HG03442 (cell line): ENCODE data around the gene DRGX.

Experiments
- ATAC-seq: cut with Tn5 transposase; IDR thresholded peaks from one replicate; pipeline ENCODE4 v1.9.1; 2021; ENCODE audit warnings: mild to moderate bottlenecking, moderate library complexity; ENCODE audit not compliant: unreplicated experiment

The DRGX gene

DNA sequence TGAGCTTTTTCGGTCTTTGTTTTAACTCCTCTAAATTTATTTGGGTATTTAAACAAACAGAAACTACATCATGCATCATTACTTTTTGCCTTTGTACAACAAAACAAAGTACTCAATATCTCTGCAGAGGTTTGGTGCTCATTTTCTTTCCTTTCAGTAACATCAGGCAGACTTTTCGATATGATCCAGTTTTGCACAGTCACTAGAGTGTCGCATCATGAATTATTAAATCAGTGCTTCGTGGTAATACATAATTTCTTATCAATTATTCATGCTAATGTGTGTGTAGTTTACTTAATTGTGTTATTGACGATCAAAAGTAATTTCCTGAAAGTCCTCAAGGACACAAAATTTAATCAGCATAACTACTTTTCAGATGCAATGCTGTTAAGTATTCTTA, 31.8 kb downstream of the DRGX start:
- no peak for ATAC-seq

GRCh38 chr10:49363309-49364031, 32.4 kb downstream of the DRGX start:
- no peak for ATAC-seq

DNA sequence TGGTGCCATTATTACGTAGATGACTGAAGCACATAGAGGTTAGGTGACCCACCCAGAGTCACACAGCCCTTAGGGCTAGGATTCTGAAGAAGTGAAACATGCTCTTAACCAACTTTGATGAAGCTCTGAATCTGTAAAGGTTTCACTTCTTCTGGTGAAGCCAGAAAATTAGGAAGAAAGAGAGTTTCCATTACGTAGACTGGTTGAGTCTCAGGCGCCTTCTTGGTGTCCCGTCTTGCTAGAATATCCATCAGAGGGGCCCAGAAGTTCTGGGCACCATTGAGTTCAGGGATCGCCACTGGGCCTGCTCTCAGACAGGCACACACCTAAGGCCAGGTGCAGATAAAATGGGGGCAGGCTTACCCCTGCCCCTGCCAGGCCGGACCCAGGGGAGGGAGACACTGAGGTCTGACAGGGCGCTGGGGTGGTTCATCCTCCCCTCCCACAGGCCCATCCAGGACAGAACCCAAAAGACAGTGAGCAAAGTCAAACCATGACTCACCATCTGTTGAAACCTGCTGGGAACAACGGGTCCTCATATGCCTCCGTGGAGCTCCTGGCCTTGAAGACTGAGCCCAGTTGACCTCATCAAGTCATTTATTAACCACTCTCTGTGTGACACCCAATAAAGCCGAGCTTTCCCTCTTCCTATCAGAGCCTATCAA, 33.2 kb downstream of the DRGX start:
- peak; percentile 89 for ATAC-seq

GRCh38 chr10:49361735-49362568, 33.9 kb downstream of the DRGX start:
- no peak for ATAC-seq

GRCh38 chr10:49361178-49361554, 34.7 kb downstream of the DRGX start:
- no peak for ATAC-seq

- no peak for ATAC-seq
Measured at GRCh38 chr10:49360271-49361177, 35.4 kb downstream of the DRGX start.

GRCh38 chr10:49359349-49360270, 36.3 kb downstream of the DRGX start:
- no peak for ATAC-seq

DNA sequence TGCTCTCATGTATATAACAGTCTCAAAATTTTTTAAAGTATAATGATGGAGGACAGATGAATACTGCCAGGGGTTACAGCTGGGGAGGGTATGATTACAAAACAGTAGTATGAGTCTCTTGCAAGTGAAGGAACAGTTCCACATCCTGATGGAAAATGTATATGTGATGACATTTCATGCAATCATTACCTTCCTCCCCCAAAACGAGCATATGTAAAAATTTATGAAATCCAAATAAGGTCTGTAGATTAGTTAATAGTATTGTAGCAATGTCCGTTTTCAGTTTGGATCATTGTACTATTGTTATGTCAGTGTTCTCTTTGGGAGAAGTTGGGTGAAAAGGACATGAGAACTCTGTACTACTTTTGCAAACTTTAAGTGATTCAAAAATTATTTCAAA, 38.0 kb downstream of the DRGX start:
- no peak for ATAC-seq

- peak; percentile 39 for ATAC-seq
Measured at GRCh38 chr10:49356944-49357343, 38.9 kb downstream of the DRGX start.

DNA sequence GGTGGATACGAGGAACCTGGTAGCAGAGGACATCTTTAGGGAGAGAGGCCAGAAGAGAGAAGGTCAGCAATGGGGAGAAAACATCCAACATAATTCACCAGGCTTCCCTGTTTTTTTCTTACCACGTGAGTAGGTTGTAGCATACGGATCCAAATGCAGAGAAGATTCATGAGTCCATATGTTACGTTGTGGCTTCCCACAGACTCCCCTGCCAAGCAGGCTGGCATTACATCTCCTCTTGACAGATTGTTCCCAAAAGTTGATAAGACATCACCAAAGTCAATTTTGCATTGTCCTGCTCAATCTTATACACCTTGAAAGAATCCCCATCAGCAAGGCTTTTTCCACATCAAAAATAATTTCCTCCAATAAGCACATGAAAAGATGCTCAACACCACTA, 39.7 kb downstream of the DRGX start:
- ATAC-seq = no peak

DNA sequence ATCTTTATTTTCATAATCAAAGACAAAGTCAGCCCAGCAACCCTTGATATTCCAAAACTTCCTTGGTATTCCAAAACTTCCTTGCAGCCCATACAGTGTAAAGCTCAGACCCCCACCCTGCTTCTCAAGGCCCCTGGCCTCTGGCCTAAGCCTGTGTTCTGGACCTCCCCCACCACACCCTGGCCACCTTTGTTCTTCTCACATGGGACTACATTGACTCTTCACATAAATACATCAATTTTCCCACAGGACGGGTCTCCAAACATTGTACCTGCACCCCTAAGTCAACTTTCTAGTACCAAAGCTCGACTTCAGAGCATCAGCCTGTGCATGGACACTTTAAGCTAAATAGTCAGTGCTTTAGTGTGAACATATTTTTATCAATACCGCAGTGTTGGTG, 40.7 kb downstream of the DRGX start:
- ATAC-seq = no peak

GRCh38 chr10:49354593-49354992, 41.3 kb downstream of the DRGX start:
- ATAC-seq = no peak

DNA sequence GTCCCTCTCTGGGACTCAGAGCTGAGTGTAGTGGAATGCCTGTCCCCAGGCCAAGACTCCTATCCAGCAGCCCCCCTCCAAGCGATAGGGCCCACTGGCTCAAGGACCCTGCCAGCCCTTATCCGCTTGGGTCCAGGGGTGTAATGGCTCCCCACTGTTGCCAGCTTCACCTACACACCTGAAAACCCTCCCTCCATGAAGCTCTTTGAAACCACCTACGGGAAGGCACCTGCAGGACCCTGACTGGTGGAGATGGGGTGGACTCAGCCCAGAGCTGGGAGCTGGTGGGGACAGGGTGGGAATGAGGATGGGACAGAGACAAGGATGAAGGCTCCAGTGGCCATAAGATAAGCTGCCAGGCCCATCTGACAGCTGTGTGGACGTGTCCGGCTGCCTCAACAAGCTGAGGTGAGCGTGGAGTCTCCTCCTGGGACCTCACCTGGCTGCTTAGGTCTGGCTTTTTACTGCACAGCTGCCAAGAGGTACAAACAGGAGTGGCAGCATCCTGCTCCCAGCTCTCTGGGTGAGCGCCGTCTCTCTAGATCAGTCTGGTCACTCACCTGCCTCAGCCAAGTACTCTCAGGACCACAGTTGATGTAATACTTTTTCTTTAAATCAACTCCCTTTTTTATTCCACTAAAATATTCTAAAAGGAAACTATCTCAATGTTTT, 41.9 kb downstream of the DRGX start:
- ATAC-seq = no peak

DNA sequence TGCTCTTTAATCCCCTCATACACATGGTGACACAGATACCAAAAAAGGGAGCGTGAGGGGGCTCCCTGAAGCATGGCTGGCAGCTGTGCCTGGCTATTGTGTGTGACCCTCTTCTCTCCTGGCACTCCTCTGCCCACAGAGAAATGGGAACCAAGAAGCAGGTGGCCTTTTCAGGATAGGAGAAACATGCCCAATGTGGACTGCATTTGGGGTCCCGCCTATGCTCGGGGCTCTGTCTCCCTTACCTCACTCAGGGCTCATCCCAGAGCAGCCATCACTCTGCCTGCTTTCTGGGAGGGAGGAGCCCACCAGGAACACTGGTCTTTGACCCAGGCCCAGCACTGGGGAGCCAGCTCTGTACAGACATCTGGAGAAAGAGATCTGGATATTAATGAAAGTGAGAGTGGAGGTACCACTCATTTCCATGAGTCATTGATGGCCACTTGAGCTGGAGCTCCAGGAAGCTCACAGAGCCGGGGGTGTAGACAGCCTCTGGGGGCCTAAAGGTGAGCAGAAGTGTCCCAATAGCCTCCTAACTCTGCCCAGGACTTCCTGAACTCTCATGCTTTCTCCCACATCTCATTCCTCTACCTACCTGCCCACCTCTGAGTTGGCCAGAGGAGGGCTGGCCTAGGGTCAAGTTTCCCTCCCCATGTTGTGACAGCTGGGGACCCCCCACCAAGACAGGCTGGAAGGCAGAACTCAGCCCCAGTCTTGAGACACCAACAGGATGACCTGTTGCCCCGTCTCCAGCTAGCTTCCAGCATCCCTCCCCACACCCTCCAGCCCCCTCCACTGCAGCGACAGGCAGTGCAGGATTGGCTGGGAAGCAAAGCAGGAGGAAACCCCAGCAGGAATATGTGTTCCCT, 42.6 kb downstream of the DRGX start:
- no peak for ATAC-seq

DNA sequence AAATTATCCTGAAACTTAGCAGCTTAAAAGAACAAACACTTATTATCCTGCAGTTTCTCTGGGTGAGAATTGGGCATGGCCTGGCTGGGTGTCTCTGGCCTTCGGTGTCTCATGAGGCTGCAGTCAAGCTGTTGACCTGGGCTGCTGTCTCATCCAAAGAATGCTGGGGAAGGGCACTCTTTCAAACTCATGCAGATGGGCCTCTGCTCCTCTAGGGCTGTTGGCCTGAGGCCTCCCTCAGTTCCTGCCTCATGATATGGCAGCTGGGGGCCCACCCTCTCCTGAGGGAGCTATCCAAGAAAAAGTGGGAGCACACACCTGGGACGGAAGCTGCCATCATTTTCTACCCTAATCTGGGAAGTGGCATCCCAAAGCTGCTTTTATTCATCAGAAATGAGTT, 43.6 kb downstream of the DRGX start:
- no peak for ATAC-seq

DNA sequence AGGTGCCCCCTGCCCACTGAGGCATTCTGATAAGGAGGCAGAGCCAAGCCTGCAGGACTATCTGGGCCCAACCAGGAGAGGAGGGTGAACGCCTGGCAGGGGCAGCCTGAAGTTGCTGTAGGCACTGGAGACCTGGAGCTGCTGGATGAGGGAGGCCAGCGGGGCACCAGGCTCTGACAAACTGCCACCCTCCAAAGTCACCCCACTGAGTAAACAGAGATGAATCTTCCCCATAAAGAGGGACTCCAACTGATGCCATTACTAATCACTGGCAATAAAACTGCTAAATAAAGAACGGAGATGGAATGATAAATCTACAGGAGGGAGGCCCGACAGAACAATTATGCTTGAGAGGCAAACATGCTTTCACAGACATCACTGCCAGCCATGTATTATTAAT, 44.2 kb downstream of the DRGX start:
- no peak for ATAC-seq

GRCh38 chr10:49350846-49351532, 44.9 kb downstream of the DRGX start:
- no peak for ATAC-seq

- no peak for ATAC-seq
Measured at GRCh38 chr10:49350138-49350537, 45.8 kb downstream of the DRGX start.
